SK-N-SH (cell line): Measurements from ENCODE around the gene ZFTA. TPM values are rescaled to one million over a fixed set of nuclear protein-coding genes. Genes with fewer than 3 reads are reported as not detected.

Experiments
- CTCF ChIA-PET: fragments of 300-600, 350-600 bp; formaldehyde crosslinking; extraction: SDS; loops from one replicate; lab custom pipeline; 2021; lab: Yijun Ruan, JAX
- POLR2A ChIA-PET: fragments of 350-600 bp; sonication (Branson Sonifier 250); formaldehyde crosslinking; extraction: SDS; loops from one replicate; lab custom pipeline; 2020; ENCODE audit warnings: antibody characterized with exemption, inconsistent platforms; lab: Yijun Ruan, JAX
- DNase-seq: peaks from one replicate; pipeline ENCODE4 v3.0.0; 2012
- H2AFZ ChIP-seq: fragments of 200-600 bp; sonication (generic); 2 replicates; pipeline ENCODE4 v1.8.1; 2016; ENCODE audit warnings: antibody characterized with exemption, mild to moderate bottlenecking, low read depth
- H3F3A ChIP-seq: fragments of 200-600 bp; sonication (generic); replicated peaks from 2 replicates; pipeline ENCODE3; 2016; ENCODE audit warnings: antibody characterized with exemption, mild to moderate bottlenecking; ENCODE audit not compliant: insufficient read depth
- H3K27ac ChIP-seq, 2 experiments: fragments of 200-500 bp in 1 of 2; fragments of 200-600 bp in 1 of 2; sonication (Bioruptor generic) in 1 of 2; sonication (generic), shearing (Covaris generic) in 1 of 2; 2 replicates each; pipeline versions ENCODE4 v1.5.1 to v1.6.1; 2014 to 2016; ENCODE audit warnings: low read depth in 2 of 2, inconsistent platforms in 1 of 2, low read length in 1 of 2, mild to moderate bottlenecking in 1 of 2, mixed read lengths in 1 of 2
- H3K27me3 ChIP-seq: fragments of 200-600 bp; sonication (generic), shearing (Covaris generic); 2 replicates; pipeline ENCODE4 v1.6.1; 2016; ENCODE audit warnings: mixed run types; ENCODE audit not compliant: insufficient read depth
- H3K36me3 ChIP-seq, 2 experiments: fragments of 200-500 bp in 1 of 2; fragments of 200-600 bp in 1 of 2; sonication (Bioruptor generic) in 1 of 2; sonication (generic) in 1 of 2; replicated peaks in 1 of 2; 2 replicates each; pipeline versions ENCODE3 to v1.5.1; 2014 to 2016; ENCODE audit warnings: low read length in 1 of 2, mild to moderate bottlenecking in 1 of 2; ENCODE audit not compliant: insufficient read depth in 2 of 2, control insufficient read depth in 1 of 2
- H3K4me1 ChIP-seq, 2 experiments: fragments of 200-500 bp in 1 of 2; fragments of 200-600 bp in 1 of 2; sonication (Bioruptor generic) in 1 of 2; sonication (generic), shearing (Covaris generic) in 1 of 2; 2 replicates each; pipeline versions ENCODE4 v1.5.1 to v1.6.1; 2014 to 2016; ENCODE audit warnings: low read depth in 1 of 2, low read length in 1 of 2, mixed run types in 1 of 2; ENCODE audit not compliant: insufficient read depth in 2 of 2, control insufficient read depth in 1 of 2
- H3K4me2 ChIP-seq: fragments of 200-600 bp; sonication (generic), shearing (Covaris generic); 2 replicates; pipeline ENCODE4 v1.6.1; 2017; ENCODE audit warnings: mixed run types
- H3K4me3 ChIP-seq, 2 experiments: fragments of 200-500 bp in 1 of 2; fragments of 200-600 bp in 1 of 2; sonication (Bioruptor generic) in 1 of 2; sonication (generic), shearing (Covaris generic) in 1 of 2; 2 replicates each; pipeline versions ENCODE4 v1.5.1 to v1.8.1; 2014 to 2016; ENCODE audit warnings: low read depth in 2 of 2, inconsistent platforms in 1 of 2, low read length in 1 of 2, mild to moderate bottlenecking in 1 of 2, mixed read lengths in 1 of 2, moderate library complexity in 1 of 2
- H3K79me2 ChIP-seq: fragments of 200-600 bp; sonication (generic); 2 replicates; pipeline ENCODE4 v1.8.1; 2017; ENCODE audit warnings: mild to moderate bottlenecking; ENCODE audit not compliant: insufficient read depth
- H3K9ac ChIP-seq: fragments of 200-600 bp; sonication (generic); 2 replicates; pipeline ENCODE4 v1.6.1; 2017; ENCODE audit warnings: mixed run types
- H3K9me2 ChIP-seq: fragments of 200-600 bp; sonication (generic); 2 replicates; pipeline ENCODE4 v1.6.1; 2017; ENCODE audit warnings: mixed run types
- H3K9me3 ChIP-seq: fragments of 200-600 bp; sonication (generic); 2 replicates; pipeline ENCODE4 v1.6.1; 2017; ENCODE audit warnings: mixed run types, mild to moderate bottlenecking, moderate library complexity
- H4K20me1 ChIP-seq: fragments of 200-600 bp; sonication (generic); 2 replicates; pipeline ENCODE4 v1.6.1; 2017; ENCODE audit warnings: mild to moderate bottlenecking, mixed run types; ENCODE audit not compliant: insufficient read depth
- JUND ChIP-seq: IDR thresholded peaks from 2 replicates; pipeline ENCODE4 v1.4.0; 2012
- MXI1 ChIP-seq: IDR thresholded peaks from 2 replicates; pipeline ENCODE4 v1.6.1; 2012; ENCODE audit warnings: mild to moderate bottlenecking, low read depth, low read length, improper control_type of control experiment
- NRF1 ChIP-seq: IDR thresholded peaks from 2 replicates; pipeline ENCODE4 v1.6.1; 2012; ENCODE audit warnings: low read depth, mild to moderate bottlenecking, low read length
- RAD21 ChIP-seq: IDR thresholded peaks from 2 replicates; pipeline ENCODE4 v1.6.1; 2012; ENCODE audit warnings: mild to moderate bottlenecking, low read length
- RFX5 ChIP-seq: IDR thresholded peaks from 2 replicates; pipeline ENCODE4 v1.6.1; 2012; ENCODE audit warnings: mild to moderate bottlenecking, improper control_type of control experiment, low read length
- SMC3 ChIP-seq: IDR thresholded peaks from 2 replicates; pipeline ENCODE4 v1.6.1; 2012; ENCODE audit warnings: low read depth, low read length, improper control_type of control experiment
- TAF1 ChIP-seq: IDR thresholded peaks from 2 replicates; pipeline ENCODE4 v1.6.1; 2012; ENCODE audit warnings: low read depth, mild to moderate bottlenecking, low read length, moderate library complexity, borderline replicate concordance
- TCF12 ChIP-seq: IDR thresholded peaks from 2 replicates; pipeline ENCODE4 v1.4.0; 2012
- WGBS: methylation state at CpG from one replicate; pipeline ENCODE4 v1.1.6; 2017; ENCODE audit warnings: low lambda C conversion rate; 5-methylcytosine and 5-hydroxymethylcytosine counted together
- polyA plus RNA-seq, 3 experiments: library from polyadenylated mRNA; depleted of rRNA; stranded (reverse); fragments of >200 nt; gene quantifications; 2 replicates each; pipeline ENCODE4 v1.2.3, GENCODE V29; 2012
- TF ChIP-seq, protein P1 (sequence below): IDR thresholded peaks from 2 replicates; pipeline ENCODE4 v1.4.0; 2012; ENCODE audit warnings: low read depth
- TF ChIP-seq, protein P2 (sequence below): fragments of 200-600 bp; sonication (generic); IDR thresholded peaks from 2 replicates; pipeline ENCODE4 v1.6.1; 2017; ENCODE audit warnings: antibody characterized with exemption, mild to moderate bottlenecking, moderate library complexity
- TF ChIP-seq, protein P3 (sequence below): fragments of 150-350 bp; IDR thresholded peaks from 2 replicates; pipeline ENCODE4 v1.6.1; 2017; ENCODE audit warnings: antibody characterized with exemption, low read length, low read depth, borderline replicate concordance
- TF ChIP-seq, protein P4 (sequence below): fragments of 150-350 bp; IDR thresholded peaks from 2 replicates; pipeline ENCODE4 v1.6.1; 2016; ENCODE audit warnings: mild to moderate bottlenecking, low read depth, low read length
- TF ChIP-seq, protein P5 (sequence below): IDR thresholded peaks from 2 replicates; pipeline ENCODE4 v1.4.0; 2012; ENCODE audit warnings: low read depth, borderline replicate concordance

ZFTA gene
- polyA plus RNA-seq (2012; rRNA removed) = 8.7 and 10.3 TPM in 2 replicates
- polyA plus RNA-seq (2012; cell fraction: cytosol; rRNA removed) = 7.3 and 9.2 TPM in 2 replicates
- polyA plus RNA-seq (2012; cell fraction: nucleus; rRNA removed) = 12.9 and 14.5 TPM in 2 replicates

DNA sequence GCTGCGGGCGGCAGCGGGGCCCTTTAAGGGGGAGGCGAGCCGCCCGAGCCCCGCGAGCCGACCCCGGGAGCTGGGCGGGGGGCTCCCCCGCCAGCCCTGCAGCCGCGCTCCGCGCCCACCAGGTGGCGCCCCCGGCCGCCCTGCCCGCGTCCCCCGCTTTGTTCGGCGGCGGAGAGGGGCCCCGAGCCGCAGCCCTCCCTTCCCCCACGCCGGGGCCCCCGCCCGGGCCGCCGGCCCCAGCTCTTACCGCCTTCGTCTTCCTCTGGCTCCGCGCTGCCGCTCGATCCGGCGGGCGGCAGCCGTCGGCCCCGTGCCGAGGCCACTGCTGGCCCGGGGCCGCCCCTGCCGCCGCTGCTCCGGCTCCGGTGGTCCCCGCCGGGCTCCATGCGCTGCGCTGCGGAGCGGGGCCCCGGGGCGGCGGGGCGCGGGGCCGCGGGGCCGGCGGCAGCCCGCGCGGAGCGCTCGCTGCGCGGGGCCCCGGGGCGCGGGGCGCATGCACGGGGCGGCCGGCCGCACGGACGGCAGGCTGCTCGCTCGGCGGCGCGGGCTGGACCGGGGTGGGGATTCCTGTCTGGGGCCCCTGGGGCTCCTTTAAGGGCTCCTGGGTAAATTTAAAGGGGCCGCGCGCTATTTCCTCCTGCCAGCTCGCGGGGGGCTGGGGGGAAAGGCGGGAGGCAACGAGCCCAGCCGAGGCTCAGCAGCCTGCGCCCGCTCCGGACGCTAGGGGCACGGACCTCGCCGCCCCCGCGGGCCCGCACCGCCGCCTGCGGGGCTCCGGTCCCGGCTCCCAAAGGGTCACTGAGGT lies at the start of gene ZFTA:
Gene ZFTA (minus strand): TSS at position 539 of the 805 bp plus-strand sequence. CDS start 153 bp downstream, at position 386.
- peak within 1 kb of the TSS; percentile 95 for H3K4me2 ChIP-seq
- DNase-seq = peak; percentile 98
- peaks cover 18% of the 10 kb centered on the region for H4K20me1 ChIP-seq
- ChIA-PET POLR2A (interaction anchor here (0.6 to 1.5 kb wide), 7 partner anchors 44 to 178 kb away, joined by 3 to 5 read pairs (median 3); partner anchors contain the start of genes ATL3 and RCOR2), CTCF (interaction anchor here (0.6 to 4.7 kb wide), 47 partner anchors 10 to 496 kb away, joined by 3 to 43 read pairs (median 4); partner anchors contain the start of genes ATL3, COX8A, MARK2 and NAA40)
- no peaks in the 10 kb centered on the region for H3K9me3 ChIP-seq
- H2AFZ ChIP-seq = peak within 1 kb of the TSS; percentile 70
- peak within 1 kb of the TSS; percentile 59 to 84 for H3K27ac ChIP-seq
- TF ChIP-seq, protein P1, sequence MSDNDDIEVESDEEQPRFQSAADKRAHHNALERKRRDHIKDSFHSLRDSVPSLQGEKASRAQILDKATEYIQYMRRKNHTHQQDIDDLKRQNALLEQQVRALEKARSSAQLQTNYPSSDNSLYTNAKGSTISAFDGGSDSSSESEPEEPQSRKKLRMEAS = peak; percentile 49; the same call in 1 of the 2 replicates
- TF ChIP-seq TAF1 (no peak), RFX5 (no peak), RAD21 (peak; percentile 61), MXI1 (no peak; the same call in 1 of the 2 replicates), SMC3 (peak; percentile 50), JUND (no peak)
- TF ChIP-seq, protein P2, sequence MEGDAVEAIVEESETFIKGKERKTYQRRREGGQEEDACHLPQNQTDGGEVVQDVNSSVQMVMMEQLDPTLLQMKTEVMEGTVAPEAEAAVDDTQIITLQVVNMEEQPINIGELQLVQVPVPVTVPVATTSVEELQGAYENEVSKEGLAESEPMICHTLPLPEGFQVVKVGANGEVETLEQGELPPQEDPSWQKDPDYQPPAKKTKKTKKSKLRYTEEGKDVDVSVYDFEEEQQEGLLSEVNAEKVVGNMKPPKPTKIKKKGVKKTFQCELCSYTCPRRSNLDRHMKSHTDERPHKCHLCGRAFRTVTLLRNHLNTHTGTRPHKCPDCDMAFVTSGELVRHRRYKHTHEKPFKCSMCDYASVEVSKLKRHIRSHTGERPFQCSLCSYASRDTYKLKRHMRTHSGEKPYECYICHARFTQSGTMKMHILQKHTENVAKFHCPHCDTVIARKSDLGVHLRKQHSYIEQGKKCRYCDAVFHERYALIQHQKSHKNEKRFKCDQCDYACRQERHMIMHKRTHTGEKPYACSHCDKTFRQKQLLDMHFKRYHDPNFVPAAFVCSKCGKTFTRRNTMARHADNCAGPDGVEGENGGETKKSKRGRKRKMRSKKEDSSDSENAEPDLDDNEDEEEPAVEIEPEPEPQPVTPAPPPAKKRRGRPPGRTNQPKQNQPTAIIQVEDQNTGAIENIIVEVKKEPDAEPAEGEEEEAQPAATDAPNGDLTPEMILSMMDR = peak; percentile 43
- no peaks in the 10 kb centered on the region for H3K27me3 ChIP-seq
- H3K79me2 ChIP-seq = peaks cover 27% of the 10 kb centered on the region
- peaks cover 0 to 22% of the 10 kb centered on the region in 2 experiments; a peak in 1 of 4 replicates for H3K4me1 ChIP-seq
- peak within 1 kb of the TSS; percentile 84 for H3K9ac ChIP-seq
- H3K36me3 ChIP-seq = peaks cover 0 to 24% of the 10 kb centered on the region in 2 experiments
- no peaks in the 10 kb centered on the region for H3K9me2 ChIP-seq
- H3F3A ChIP-seq = peaks cover 5% of the 10 kb centered on the region
- no CpG with 5 or more reads among the region's 113 CpGs for WGBS
- peak within 1 kb of the TSS; percentile 78 to 89 for H3K4me3 ChIP-seq

DNA sequence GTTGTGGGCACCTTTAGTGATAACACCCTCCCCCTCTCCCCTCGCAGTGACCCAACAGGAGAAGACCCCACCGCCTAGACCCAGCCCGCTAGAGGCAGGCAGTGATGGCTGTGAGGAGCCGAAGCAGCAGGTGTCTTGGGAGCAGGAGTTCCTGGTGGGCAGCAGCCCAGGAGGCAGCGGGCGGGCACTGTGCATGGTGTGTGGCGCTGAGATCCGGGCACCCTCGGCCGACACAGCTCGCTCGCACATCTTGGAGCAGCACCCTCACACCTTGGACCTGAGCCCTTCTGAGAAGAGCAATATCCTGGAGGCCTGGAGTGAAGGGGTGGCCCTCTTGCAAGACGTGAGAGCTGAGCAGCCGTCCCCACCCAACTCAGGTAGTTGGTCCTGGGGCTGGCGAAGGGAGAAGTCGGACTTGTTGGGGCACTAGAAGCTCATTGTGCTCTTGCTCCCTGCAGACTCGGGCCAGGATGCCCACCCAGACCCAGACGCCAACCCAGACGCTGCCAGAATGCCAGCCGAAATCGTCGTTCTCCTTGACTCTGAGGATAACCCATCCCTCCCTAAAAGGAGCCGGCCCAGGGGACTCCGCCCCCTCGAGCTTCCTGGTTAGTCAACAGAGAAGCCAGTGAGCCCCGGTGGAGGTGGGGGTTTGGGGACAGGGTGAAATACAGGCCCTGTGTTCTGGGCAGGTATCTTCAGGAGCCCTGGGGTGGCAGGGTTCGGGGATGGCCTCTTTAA lies 49.4 kb upstream of the ZFTA start:
- TF ChIP-seq RFX5 (no peak), TCF12 (no peak), RAD21 (no peak), NRF1 (no peak), MXI1 (no peak)
- TF ChIP-seq, protein P3, sequence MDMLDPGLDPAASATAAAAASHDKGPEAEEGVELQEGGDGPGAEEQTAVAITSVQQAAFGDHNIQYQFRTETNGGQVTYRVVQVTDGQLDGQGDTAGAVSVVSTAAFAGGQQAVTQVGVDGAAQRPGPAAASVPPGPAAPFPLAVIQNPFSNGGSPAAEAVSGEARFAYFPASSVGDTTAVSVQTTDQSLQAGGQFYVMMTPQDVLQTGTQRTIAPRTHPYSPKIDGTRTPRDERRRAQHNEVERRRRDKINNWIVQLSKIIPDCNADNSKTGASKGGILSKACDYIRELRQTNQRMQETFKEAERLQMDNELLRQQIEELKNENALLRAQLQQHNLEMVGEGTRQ = no peak
- TF ChIP-seq, protein P1 = no peak
- TF ChIP-seq, protein P4, sequence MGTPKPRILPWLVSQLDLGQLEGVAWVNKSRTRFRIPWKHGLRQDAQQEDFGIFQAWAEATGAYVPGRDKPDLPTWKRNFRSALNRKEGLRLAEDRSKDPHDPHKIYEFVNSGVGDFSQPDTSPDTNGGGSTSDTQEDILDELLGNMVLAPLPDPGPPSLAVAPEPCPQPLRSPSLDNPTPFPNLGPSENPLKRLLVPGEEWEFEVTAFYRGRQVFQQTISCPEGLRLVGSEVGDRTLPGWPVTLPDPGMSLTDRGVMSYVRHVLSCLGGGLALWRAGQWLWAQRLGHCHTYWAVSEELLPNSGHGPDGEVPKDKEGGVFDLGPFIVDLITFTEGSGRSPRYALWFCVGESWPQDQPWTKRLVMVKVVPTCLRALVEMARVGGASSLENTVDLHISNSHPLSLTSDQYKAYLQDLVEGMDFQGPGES = no peak
- TF ChIP-seq, protein P5, sequence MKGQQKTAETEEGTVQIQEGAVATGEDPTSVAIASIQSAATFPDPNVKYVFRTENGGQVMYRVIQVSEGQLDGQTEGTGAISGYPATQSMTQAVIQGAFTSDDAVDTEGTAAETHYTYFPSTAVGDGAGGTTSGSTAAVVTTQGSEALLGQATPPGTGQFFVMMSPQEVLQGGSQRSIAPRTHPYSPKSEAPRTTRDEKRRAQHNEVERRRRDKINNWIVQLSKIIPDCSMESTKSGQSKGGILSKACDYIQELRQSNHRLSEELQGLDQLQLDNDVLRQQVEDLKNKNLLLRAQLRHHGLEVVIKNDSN = no peak
- Histone ChIP-seq H3K9ac (no peak overlapping the region), H2AFZ (no peak overlapping the region), H3K9me3 (no peaks in the 10 kb centered on the region), H3K4me3 (no peak overlapping the region), H3K36me3 (peaks cover 41 to 48% of the 10 kb centered on the region in 2 experiments), H3K4me1 (peaks cover 9 to 12% of the 10 kb centered on the region in 2 experiments; a peak in 3 of 4 replicates), H4K20me1 (peaks cover 38% of the 10 kb centered on the region), H3K9me2 (no peaks in the 10 kb centered on the region), H3K79me2 (peaks cover 53% of the 10 kb centered on the region), H3K27me3 (no peaks in the 10 kb centered on the region), H3K27ac (no peak overlapping the region), H3F3A (peaks cover 3% of the 10 kb centered on the region), H3K4me2 (no peak overlapping the region)
- WGBS = 92% methylated on average over 19 of the region's 27 CpGs
- CTCF ChIA-PET = interaction anchor here (0.7 to 1.3 kb wide), 3 partner anchors 19 to 50 kb away, joined by 3 to 4 read pairs (median 3); partner anchors contain the start of gene ZFTA
- POLR2A ChIA-PET = interaction anchor here (1.1 kb wide), 1 partner anchor 364 kb away, joined by 3 read pairs; no protein-coding TSS in a partner anchor
- DNase-seq = no peak
